ENCODE data around the gene SV2B.

- TF ChIP-seq POLR2A (IDR thresholded peaks at IDR 0.05) (no peak), CTCF (IDR thresholded peaks at IDR 0.05) (no peak)
Measured at GRCh38 chr15:91171334-91171733, 71.3 kb downstream of the SV2B start.
